ENCODE data around the gene PRKX. TPM values are rescaled to one million over a fixed set of nuclear protein-coding genes. Genes with fewer than 3 reads are reported as not detected.

PRKX gene
- total RNA-seq, 1 experiment from 2014 or later = 20.5 TPM

- Histone ChIP-seq H3K4me3 (ENCODE audit: low read depth in 2 of 2, low read length in 2 of 2) (no peak overlapping the region), H3K27me3 (ENCODE audit: control insufficient read depth, insufficient read depth, low read length) (no peaks in the 10 kb centered on the region), H3K4me1 (ENCODE audit: control insufficient read depth, insufficient read depth, low read length) (no peaks in the 10 kb centered on the region), H3K27ac (ENCODE audit: low read length) (no peak overlapping the region), H3K36me3 (ENCODE audit: control insufficient read depth, insufficient read depth, low read length) (no peaks in the 10 kb centered on the region), H3K9me3 (ENCODE audit: control insufficient read depth, insufficient read depth, low read depth, low read length) (no peaks in the 10 kb centered on the region)
- CTCF ChIA-PET = no interaction called here
- intact Hi-C loops (cut with micrococcal nuclease; ENCODE audit: unreplicated experiment) = no loop called here
- in situ Hi-C loops (cut with HindIII; ENCODE audit: low pct_unique_long_range_greater_than_20kb, low sequenced_read_pairs) = no loop called here
- BruUV-seq (replicated peaks) = no TSS peak
- DNase-seq (ENCODE audit: low read depth, low spot score) (no peak), ATAC-seq (no peak)
- TF ChIP-seq SIN3A (IDR thresholded peaks at IDR 0.05; ENCODE audit: borderline replicate concordance, insufficient read depth, low read depth, low read length) = no peak
- no peak for TF ChIP-seq CTCF (IDR thresholded peaks at IDR 0.05)
- TF ChIP-seq TCF7L2 (IDR thresholded peaks at IDR 0.05; ENCODE audit: low read depth, low read length) = no peak
- TF ChIP-seq POLR2AphosphoS5 (IDR thresholded peaks at IDR 0.05; ENCODE audit: low read depth, low read length) = no peak
- no peak for TF ChIP-seq REST (IDR thresholded peaks at IDR 0.05; ENCODE audit: insufficient read depth in 1 of 2, low read depth in 2 of 2, low read length in 1 of 2)
- POLR2A ChIA-PET = no interaction called here
These were observed 44.1 kb upstream of the PRKX start for GRCh38 chrX:3757510-3758025.

GRCh38 chrX:3748052-3748559 is 34.7 kb upstream of the PRKX start:
- in situ Hi-C loops (cut with HindIII; ENCODE audit: low pct_unique_long_range_greater_than_20kb, low sequenced_read_pairs) = no loop called here
- TF ChIP-seq REST (IDR thresholded peaks at IDR 0.05; ENCODE audit: insufficient read depth in 1 of 2, low read depth in 2 of 2, low read length in 1 of 2) (no peak), CTCF (IDR thresholded peaks at IDR 0.05) (no peak), TCF7L2 (IDR thresholded peaks at IDR 0.05; ENCODE audit: low read depth, low read length) (no peak), POLR2AphosphoS5 (IDR thresholded peaks at IDR 0.05; ENCODE audit: low read depth, low read length) (no peak), SIN3A (IDR thresholded peaks at IDR 0.05; ENCODE audit: borderline replicate concordance, insufficient read depth, low read depth, low read length) (no peak)
- H3K27me3 ChIP-seq (ENCODE audit: control insufficient read depth, insufficient read depth, low read length) = no peaks in the 10 kb centered on the region
- POLR2A ChIA-PET = interaction anchor here (0.6 kb wide), 1 partner anchor 14 kb away, joined by 8 read pairs; no protein-coding TSS in a partner anchor
- BruUV-seq (replicated peaks) = no TSS peak
- intact Hi-C loops (cut with micrococcal nuclease; ENCODE audit: unreplicated experiment) = no loop called here
- DNase-seq (ENCODE audit: low read depth, low spot score) (no peak), ATAC-seq (no peak)
- CTCF ChIA-PET = no interaction called here
- H3K4me3 ChIP-seq (ENCODE audit: low read depth in 2 of 2, low read length in 2 of 2) = no peak overlapping the region
- H3K27ac ChIP-seq (ENCODE audit: low read length) = no peak overlapping the region
- H3K9me3 ChIP-seq (ENCODE audit: control insufficient read depth, insufficient read depth, low read depth, low read length) = no peaks in the 10 kb centered on the region
- H3K36me3 ChIP-seq (ENCODE audit: control insufficient read depth, insufficient read depth, low read length) = no peaks in the 10 kb centered on the region
- no peaks in the 10 kb centered on the region for H3K4me1 ChIP-seq (ENCODE audit: control insufficient read depth, insufficient read depth, low read length)
